K562 treated with DMSO at 1 percent for 12 hours (cell line): ENCODE data around the gene CLDN9. TPM values are rescaled to one million over a fixed set of nuclear protein-coding genes. Genes with fewer than 3 reads are reported as not detected.

Experiments
- total RNA-seq: library from RNA; unstranded; fragments of 300-600 nt; gene quantifications from 2 replicates; pipeline ENCODE4 v1.2.3, GENCODE V29; 2022; ENCODE audit not compliant: insufficient read depth

CLDN9 gene, protein sequence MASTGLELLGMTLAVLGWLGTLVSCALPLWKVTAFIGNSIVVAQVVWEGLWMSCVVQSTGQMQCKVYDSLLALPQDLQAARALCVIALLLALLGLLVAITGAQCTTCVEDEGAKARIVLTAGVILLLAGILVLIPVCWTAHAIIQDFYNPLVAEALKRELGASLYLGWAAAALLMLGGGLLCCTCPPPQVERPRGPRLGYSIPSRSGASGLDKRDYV
- 4.1 and 6.9 TPM in 2 replicates for total RNA-seq

DNA sequence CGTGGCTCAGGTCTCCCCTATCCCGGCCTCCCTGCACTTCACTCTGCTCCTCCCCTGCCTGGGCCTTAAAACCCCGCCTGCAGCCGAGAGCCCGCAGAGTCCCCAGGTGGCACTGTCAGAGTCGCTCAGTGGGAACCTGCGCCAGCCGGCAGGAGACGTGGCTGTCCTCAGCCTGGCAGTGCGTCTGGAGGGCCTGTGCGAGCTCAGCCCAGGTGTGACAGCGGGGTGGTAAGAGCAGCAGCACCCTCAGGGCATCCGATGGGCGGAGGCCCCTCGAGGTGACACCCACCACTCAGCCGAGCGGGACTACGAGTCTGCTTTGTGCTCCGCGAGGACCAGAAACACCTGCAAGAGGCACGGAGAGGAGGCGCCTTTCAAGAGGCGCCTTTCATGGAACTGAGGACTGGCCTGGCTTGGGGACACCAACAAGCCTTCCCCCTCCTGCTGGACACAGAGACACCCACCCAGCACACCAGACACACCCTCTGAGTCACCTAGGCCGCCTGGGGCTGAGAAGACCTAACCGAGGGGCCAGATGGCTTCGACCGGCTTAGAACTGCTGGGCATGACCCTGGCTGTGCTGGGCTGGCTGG lies at the start of gene CLDN9:
TSS of gene CLDN9 (plus strand) at position 96 of the 593 bp plus-strand sequence. CDS start at position 536, 440 bp downstream.

DNA sequence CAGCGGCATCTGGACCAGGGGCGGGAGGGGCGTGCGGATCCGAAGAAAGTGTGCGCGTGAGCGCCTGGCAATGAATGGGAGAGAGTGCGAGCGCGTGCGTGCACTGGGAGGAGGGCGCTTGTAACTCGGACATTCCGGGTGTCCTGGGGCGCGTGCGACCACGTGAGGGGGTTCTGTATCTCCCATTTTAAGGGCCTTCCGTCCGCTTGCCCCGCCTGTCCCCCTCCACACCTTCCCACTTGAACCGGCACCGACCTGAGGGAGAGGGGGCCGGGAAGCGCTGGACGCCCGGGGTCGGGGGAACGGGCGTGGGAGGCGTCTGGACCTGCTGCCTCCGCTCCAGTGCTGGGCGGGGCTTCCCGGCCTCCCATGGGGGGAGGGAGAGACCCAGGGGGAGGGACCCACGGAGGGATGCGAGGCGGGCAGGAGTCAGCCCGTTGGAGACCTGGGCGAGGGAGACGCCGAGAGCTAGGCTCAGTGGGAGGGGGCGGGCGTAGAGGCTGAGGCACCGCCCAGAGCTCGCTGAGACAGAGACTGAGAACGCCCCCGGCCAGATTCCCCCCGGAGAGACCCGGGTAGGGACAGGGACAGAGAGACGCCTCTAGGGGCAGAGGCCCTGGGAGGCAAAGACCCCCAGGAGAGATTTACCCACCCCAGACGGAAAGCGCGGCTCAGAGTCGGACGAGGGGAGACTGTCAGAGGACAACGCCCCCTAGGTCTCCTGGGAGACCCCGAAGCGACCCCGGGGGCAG lies 48.8 kb upstream of the CLDN9 start, which contains the start of gene KREMEN2:
TSS of gene KREMEN2 (plus strand) at position 553 of the 752 bp plus-strand sequence. CDS start 246 bp downstream, outside the sequence.

DNA sequence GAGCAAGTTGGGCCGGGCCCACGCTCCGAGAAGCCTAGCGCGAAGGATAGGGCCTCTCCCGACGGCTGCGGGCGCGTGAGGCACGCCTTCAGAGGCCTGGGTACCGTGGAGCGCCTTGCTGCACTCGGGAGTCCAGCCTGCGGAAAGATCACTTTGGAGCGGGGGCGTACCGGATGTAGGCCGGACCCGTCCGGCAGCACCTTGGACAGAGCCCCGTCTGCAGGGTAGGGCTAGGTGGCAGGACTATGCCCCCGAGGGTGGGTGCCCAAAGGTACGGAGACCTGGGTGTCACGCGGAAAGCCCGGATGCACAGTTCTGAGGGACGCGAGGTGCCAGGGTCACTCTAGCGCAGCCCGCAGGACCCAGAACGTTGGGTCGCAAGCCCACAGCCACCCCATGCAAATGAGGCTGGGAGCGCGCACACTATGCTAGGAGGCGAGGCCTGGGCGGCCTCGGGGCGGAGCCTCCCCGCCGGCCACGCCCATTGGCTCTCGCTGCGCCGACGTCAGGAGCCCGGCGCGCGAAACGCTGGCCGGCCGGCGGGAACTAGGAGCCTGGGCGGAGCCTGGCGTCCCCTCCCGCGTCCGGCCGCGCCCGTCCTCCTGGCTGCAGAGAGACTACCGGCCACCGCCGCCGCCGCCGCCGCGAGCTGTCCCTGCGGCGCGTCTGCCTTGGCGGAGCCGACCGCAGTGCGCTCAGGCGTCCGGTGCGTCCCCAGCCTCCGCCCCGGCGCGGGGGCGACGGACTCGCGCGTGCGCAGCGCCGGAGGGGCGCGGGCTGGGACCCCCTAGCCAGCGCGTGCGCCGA lies 43.8 kb upstream of the CLDN9 start, which contains the start of gene PAQR4:
TSS of gene PAQR4 (plus strand) at position 611 of the 807 bp plus-strand sequence. CDS start 327 bp downstream, outside the sequence.

DNA sequence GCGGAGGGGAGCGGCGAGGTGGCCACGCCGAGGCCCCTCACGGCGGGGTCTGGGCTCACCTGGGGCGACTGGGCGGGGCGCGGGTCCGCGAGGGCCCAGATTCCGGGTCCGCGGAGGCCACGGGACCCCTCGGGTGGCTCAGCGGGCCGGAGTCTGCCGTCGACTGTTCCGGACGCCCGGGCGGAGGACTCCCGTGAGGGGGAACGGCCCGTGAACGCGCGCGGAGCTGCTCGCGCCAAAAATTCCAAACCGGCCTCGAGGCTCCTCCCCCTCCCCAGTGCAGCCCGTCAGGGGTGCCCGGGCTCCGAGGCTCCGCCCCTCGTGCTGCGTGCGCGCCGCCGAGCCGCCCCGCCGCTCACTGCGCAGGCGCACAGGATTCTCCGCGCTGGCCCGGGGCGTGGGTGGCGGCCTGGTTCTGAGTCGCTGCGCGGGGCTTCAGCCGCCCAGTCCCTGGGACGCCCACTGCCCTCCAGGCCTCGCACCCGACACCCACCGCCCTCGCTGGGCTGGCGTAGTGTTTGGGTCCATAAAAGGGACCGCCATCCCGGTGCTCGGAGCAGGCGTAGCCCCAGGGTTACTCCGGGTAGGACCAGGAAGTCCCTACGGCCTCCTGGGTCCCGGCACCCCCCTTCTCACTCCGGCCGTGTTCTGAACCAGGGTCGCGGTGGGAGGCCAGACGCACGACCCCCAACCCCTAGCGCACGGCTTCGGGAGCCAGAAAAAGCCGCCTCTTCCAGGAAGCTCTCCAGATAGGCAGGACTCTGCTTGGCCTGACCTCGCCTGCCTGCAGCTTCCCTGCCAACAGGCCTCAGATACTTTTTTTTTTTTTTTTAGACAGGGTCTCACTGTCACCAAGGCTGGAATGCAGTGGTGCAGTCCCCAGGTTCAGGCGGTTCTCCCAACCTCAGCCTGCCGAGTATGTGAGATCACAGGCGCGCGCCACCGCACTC lies 32.2 kb upstream of the CLDN9 start, which contains the start of gene PKMYT1:
TSS of gene PKMYT1 (minus strand) at position 220 of the 950 bp plus-strand sequence. CDS start 789 bp downstream, outside the sequence.

DNA sequence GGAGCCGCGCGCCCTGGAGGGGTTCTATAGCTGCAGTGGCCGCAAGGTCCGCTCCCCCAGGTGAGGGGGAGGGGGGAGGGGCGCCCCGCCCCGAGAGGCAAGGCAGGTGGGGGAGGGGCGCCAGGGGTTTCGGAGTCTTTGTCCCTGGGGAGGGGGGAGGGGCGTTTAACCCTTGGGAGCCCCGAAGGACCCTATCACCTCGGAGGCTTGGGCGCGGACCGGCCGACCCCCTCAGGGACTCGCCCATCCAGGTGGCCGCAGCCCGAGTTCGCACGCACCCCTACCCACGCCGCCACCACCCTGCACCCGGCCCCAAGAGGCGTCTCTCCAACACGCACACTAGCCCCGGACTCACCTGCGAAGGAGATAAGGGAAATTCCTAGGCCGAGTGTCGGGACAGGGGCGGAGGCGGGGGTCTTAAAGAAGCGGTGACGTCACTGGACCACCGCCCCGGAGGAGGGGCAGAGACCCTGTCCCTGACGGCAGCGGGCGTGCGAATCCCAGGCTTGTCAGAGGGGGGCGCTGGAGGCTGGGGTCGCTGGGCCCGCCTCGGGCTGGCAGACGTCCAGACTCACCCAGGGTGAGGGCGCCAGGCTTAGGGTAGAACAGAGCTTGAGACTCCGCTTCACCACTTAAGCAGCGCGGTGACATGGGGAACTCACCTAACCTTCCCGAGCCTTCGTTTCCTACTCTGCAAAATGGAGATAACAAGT lies 5.2 kb downstream of the CLDN9 start, which contains the start of gene CLDN6:
TSS of gene CLDN6 (minus strand) at position 390 of the 713 bp plus-strand sequence. CDS start 2,162 bp downstream, outside the sequence.

DNA sequence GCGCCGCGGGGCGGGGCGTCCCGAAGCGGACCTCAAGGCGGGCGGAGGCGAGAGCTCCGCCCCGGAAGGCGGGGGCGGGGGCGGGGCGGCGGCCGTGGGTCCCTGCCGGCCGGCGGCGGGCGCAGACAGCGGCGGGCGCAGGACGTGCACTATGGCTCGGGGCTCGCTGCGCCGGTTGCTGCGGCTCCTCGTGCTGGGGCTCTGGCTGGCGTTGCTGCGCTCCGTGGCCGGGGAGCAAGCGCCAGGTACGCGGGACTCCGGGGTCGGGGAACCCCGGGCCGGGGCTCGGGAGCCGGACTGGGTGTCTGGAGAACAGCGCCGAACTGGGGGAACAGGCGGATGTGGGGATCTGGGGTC lies 7.5 kb downstream of the CLDN9 start, which contains the start of gene TNFRSF12A:
TSS of gene TNFRSF12A (plus strand) at position 122 of the 357 bp plus-strand sequence. CDS start at position 152, 30 bp downstream.

DNA sequence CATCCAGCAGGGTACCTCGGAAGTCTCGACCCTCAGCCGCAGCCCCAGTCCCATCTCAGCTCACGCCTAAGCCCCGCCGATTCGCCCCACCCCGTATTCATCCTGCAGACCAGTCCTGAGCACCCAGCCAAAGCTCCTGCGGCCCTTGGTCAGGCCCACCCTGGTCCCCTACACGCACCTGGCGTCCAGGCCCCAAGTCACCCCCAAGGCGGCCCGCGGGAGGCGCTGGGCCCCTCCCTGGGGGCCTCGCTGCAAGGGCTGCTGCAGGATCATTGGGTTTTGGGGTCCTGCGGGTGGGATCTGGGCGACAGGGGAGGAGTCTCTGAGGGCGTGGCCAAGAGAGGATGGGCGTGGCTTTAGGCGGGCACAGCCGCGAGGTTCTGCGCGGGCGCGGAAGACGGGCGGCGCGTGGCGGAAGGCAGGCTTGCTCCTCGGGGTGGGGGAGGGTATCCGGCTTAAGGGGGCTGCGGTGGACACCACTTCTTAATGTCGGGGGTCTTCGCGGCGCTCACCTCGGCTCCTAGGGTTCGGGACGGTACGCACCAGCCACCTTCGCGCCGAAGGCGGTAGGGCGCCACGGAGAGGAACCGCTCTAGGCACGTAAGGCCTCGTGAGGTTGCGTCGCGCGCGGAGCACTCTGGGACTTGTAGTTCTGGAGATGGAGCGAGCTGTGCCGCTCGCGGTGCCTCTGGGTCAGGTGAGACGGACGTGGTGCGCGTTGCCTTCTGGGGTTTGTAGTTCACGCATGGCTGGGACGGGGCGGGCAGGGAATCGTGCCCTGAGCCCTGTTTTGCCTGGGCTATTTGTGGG lies 11.2 kb downstream of the CLDN9 start, which contains the start of the genes HCFC1R1 and THOC6:
TSS of gene HCFC1R1 (minus strand) at position 274 of the 810 bp plus-strand sequence. CDS start at position 273, 1 bp downstream.
TSS of gene THOC6 (plus strand) at position 367 of the 810 bp plus-strand sequence. CDS start at position 659, 292 bp downstream.

DNA sequence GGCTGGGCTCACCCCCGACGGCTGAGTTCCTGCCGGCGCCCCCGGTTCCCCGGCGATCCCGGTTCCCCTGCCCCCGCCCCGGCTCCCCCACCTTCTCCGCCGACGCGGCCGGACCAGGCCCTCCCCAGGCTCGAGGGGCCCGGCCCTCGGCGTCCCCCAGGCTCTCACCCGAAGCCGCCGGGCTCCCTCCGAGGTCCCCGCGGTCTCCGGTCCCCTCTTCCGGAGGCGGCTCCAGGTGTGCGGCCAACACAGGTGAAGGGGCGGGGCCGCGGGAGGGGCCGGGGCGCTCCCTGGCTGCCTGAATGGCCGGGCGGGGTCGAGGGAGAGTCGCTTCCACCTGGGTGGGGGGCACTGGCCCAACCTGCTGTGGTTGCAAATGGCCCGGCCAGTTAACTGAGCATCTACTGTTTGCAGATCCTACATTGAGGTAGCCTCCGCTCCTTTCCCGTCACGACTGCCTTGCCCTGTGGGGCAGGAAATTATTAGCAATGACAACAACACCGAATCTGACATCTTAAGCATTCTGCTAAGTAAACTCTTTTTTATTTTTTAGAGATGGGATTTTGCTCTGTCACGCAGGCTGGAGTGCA lies 24.1 kb downstream of the CLDN9 start, which contains the start of gene BICDL2:
TSS of gene BICDL2 (minus strand) at position 219 of the 590 bp plus-strand sequence. CDS start 1,448 bp downstream, outside the sequence.

DNA sequence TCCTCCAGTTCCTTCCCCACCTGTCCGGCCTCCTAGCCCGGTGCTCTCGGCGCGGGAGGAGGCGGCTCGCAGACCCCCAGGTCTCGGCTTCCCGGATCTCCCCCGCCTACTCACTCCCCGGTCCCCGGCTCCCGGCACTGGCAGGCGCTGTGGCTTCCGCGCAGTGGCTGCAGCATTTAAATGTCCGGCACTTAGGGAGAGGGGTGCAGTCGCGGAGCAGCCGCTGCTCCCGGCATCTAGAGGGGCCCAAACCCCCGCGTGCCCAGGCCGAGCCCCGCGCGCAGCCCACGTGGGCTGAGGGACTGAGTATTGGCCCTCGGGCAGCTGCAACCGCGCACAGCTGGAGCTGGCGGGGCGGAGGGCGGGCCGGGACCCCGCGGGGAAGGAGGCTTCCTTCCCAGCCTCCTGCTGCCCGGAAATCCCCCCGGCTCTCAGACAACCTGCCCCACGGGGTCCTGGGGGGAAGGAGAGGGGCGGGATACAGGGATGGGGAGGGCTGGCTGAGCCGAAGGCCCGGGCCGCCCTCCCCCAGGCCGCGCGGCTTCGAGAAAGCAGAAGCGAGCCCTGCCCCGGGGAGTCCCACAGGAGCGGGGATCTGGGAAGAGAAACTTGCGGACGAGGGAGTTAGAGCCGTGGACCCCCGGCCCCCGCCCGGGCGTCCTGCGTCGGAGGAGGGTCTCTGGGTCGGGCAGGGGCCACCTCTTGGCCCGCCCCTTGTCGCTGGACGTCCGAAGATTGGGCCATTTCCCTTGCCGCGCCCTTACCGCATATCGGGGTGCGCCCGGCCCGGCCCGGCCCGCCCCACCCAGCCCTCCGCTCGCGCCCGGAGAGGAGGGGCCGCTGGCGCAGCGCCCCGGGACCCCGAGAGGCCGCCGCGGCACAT lies 33.3 kb downstream of the CLDN9 start, which contains the start of gene MMP25:
TSS of gene MMP25 (plus strand) at position 804 of the 883 bp plus-strand sequence. CDS start 357 bp downstream, outside the sequence.

Other genes starting within 250 kb of the CLDN9 start
- 243 and 416 TPM in 2 replicates for gene ELOB, start 235.6 kb upstream of the CLDN9 start, total RNA-seq
- not detected in 2 replicates for gene PRSS33, start 225.4 kb upstream of the CLDN9 start, total RNA-seq
- gene PRSS41, start 214.5 kb upstream of the CLDN9 start, total RNA-seq: not detected in 2 replicates
- gene PRSS21, start 195.7 kb upstream of the CLDN9 start, total RNA-seq: 71.2 and 81.6 TPM in 2 replicates
- 1.7 TPM in 1 of 2 replicates, not detected in the other for gene ZG16B, start 182.6 kb upstream of the CLDN9 start, total RNA-seq
- gene PRSS22, start 154.8 kb upstream of the CLDN9 start, total RNA-seq: not detected in 2 replicates
- 72.2 and 77.6 TPM in 2 replicates for gene FLYWCH2, start 129.7 kb upstream of the CLDN9 start, total RNA-seq
- gene FLYWCH1, start 101.0 kb upstream of the CLDN9 start, total RNA-seq: 41.5 and 48.1 TPM in 2 replicates
- 0.85 TPM in 1 of 2 replicates, not detected in the other for gene KREMEN2, start 48.6 kb upstream of the CLDN9 start, total RNA-seq
- gene PAQR4, start 43.6 kb upstream of the CLDN9 start, total RNA-seq: 15.8 and 27.8 TPM in 2 replicates
- 168 and 170 TPM in 2 replicates for gene PKMYT1, start 32.5 kb upstream of the CLDN9 start, total RNA-seq
- gene CLDN6, start 5.3 kb downstream of the CLDN9 start, total RNA-seq: not detected in 2 replicates
- gene TNFRSF12A, start 7.4 kb downstream of the CLDN9 start, total RNA-seq: 33.0 and 33.7 TPM in 2 replicates
- gene HCFC1R1, start 11.0 kb downstream of the CLDN9 start, total RNA-seq: 26.3 and 32.4 TPM in 2 replicates
- 32.1 and 41.7 TPM in 2 replicates for gene THOC6, start 11.1 kb downstream of the CLDN9 start, total RNA-seq
- not detected in 2 replicates for gene BICDL2, start 24.0 kb downstream of the CLDN9 start, total RNA-seq
- not detected in 2 replicates for gene MMP25, start 33.6 kb downstream of the CLDN9 start, total RNA-seq
- gene IL32, start 52.7 kb downstream of the CLDN9 start, total RNA-seq: 10.0 and 14.9 TPM in 2 replicates
- gene ZSCAN10, start 86.4 kb downstream of the CLDN9 start, total RNA-seq: not detected in 2 replicates
- 22.5 and 22.7 TPM in 2 replicates for gene ZNF205, start 99.7 kb downstream of the CLDN9 start, total RNA-seq
- gene ZNF213, start 122.1 kb downstream of the CLDN9 start, total RNA-seq: 10.6 and 22.0 TPM in 2 replicates
- gene OR1F1, start 175.3 kb downstream of the CLDN9 start, total RNA-seq: not detected in 2 replicates
- gene ZNF200, start 222.2 kb downstream of the CLDN9 start, total RNA-seq: 6.1 and 9.9 TPM in 2 replicates
- not detected in 2 replicates for gene MEFV, start 243.7 kb downstream of the CLDN9 start, total RNA-seq